ENCODE measurements around the gene OTOP2.

Gene OTOP2

GRCh38 chr17:74925242-74925641 is 1.2 kb downstream of the OTOP2 start:
- DNase-seq, result no peak

GRCh38 chr17:74928786-74929185 is 4.7 kb downstream of the OTOP2 start:
- no peak for DNase-seq

- DNase-seq, result no peak
These were observed 6.5 kb downstream of the OTOP2 start for GRCh38 chr17:74930535-74931036.

GRCh38 chr17:74935048-74935447 is 11.0 kb downstream of the OTOP2 start:
- DNase-seq, result no peak

- DNase-seq, result no peak
These were observed 11.8 kb downstream of the OTOP2 start, which contains the start of gene OTOP3 for GRCh38 chr17:74935585-74936469. OTOP3 (plus strand) TSS chr17:74935898; CDS start chr17:74935922, 24 bp downstream.

GRCh38 chr17:74936470-74936799 is 12.4 kb downstream of the OTOP2 start:
- no peak for DNase-seq

- DNase-seq, result no peak
These were observed 13.3 kb downstream of the OTOP2 start for GRCh38 chr17:74937064-74938051.

GRCh38 chr17:74938194-74938950 is 14.3 kb downstream of the OTOP2 start:
- DNase-seq, result no peak

- DNase-seq, result no peak
These were observed 15.5 kb downstream of the OTOP2 start for GRCh38 chr17:74939534-74939933.

GRCh38 chr17:74941128-74941725 is 17.2 kb downstream of the OTOP2 start:
- DNase-seq, result no peak

- DNase-seq, result no peak
These were observed 19.9 kb downstream of the OTOP2 start for GRCh38 chr17:74943808-74944522.

GRCh38 chr17:74945543-74945942 is 21.5 kb downstream of the OTOP2 start:
- no peak for DNase-seq

GRCh38 chr17:74946641-74947040 is 22.6 kb downstream of the OTOP2 start:
- no peak for DNase-seq

- DNase-seq, result no peak
These were observed 23.1 kb downstream of the OTOP2 start for GRCh38 chr17:74947041-74947754.

GRCh38 chr17:74949455-74950115 is 25.5 kb downstream of the OTOP2 start:
- no peak for DNase-seq

- DNase-seq, result no peak
These were observed 26.1 kb downstream of the OTOP2 start for GRCh38 chr17:74950207-74950606.

- DNase-seq, result no peak
These were observed 27.0 kb downstream of the OTOP2 start for GRCh38 chr17:74951065-74951464.

GRCh38 chr17:74951680-74952421 is 27.8 kb downstream of the OTOP2 start:
- no peak for DNase-seq

GRCh38 chr17:74952431-74953133 is 28.5 kb downstream of the OTOP2 start:
- DNase-seq, result no peak
